IgD-negative memory B cell (primary cell): Measurements from ENCODE around the gene TPSG1. TPM values are rescaled to one million over a fixed set of nuclear protein-coding genes. Genes with fewer than 3 reads are reported as not detected.

Experiments
- H3K27ac Mint-ChIP-seq, 3 donors: one replicate each; pipeline ENCODE4 v1.8.0; 2020 to 2022; ENCODE audit warnings: mild to moderate bottlenecking in 3 of 3, mixed read lengths in 3 of 3, moderate library complexity in 1 of 3
- H3K27me3 Mint-ChIP-seq: one replicate; pipeline ENCODE4 v1.8.0; 2021; ENCODE audit warnings: mixed read lengths
- H3K36me3 Mint-ChIP-seq: one replicate; pipeline ENCODE4 v1.8.0; 2020; ENCODE audit warnings: mild to moderate bottlenecking, mixed read lengths
- H3K4me1 Mint-ChIP-seq, 3 donors: one replicate each; pipeline ENCODE4 v1.8.0; 2020 to 2022; ENCODE audit warnings: mixed read lengths in 3 of 3, mild to moderate bottlenecking in 1 of 3
- H3K4me3 Mint-ChIP-seq, 4 donors: one replicate each; pipeline ENCODE4 v1.8.0; 2020 to 2022; ENCODE audit warnings: mild to moderate bottlenecking in 4 of 4, mixed read lengths in 4 of 4, moderate library complexity in 3 of 4
- H3K9me3 Mint-ChIP-seq, 3 donors: one replicate each; pipeline ENCODE4 v1.8.0; 2020 to 2021; ENCODE audit warnings: mixed read lengths in 3 of 3, mild to moderate bottlenecking in 1 of 3
- polyA plus RNA-seq: library from polyadenylated mRNA; unstranded; fragments of 300-500 nt; fragmentation: Illumina TruSeq; gene quantifications from one replicate; pipeline ENCODE4 v1.2.3, GENCODE V29; 2021

Gene TPSG1
- polyA plus RNA-seq, 1 donor from 2014 or later: not detected

DNA sequence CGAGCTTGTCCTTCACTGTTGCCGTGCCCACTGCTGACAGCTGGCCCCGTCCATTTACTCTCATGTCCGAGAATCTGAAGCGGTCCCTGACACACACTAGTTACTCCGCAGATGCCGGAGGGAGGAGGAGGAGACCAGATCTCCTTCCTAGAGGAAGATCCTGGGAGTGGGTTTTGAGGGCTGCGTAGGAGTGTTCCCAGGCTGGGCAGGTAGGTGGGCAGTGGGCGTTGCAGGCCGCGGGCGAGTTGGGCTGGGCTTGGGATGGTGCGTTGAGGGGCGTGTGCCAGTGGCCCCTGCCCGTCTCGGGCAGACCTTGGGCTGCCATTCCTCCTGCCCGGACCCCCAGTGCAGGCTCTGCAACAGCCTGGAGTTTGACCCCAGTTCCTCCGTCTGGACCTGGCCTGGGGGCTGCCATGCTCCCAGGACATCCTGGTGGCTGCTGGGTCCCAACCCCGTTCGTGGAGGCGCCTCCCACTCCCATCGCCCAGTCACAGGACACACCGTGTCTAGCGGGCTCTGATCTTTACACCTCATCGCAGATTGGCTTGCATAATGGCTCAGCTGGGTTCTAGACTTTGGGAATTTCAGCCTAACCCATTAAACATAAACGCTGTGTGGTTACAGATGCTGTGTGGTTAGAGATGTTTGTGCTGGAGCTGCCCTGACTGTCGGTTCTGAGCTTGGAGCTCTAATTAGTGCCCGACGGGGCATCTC, 49.3 kb downstream of the TPSG1 start:
- peaks cover 2% of the 10 kb centered on the region for H3K27me3 Mint-ChIP-seq

DNA sequence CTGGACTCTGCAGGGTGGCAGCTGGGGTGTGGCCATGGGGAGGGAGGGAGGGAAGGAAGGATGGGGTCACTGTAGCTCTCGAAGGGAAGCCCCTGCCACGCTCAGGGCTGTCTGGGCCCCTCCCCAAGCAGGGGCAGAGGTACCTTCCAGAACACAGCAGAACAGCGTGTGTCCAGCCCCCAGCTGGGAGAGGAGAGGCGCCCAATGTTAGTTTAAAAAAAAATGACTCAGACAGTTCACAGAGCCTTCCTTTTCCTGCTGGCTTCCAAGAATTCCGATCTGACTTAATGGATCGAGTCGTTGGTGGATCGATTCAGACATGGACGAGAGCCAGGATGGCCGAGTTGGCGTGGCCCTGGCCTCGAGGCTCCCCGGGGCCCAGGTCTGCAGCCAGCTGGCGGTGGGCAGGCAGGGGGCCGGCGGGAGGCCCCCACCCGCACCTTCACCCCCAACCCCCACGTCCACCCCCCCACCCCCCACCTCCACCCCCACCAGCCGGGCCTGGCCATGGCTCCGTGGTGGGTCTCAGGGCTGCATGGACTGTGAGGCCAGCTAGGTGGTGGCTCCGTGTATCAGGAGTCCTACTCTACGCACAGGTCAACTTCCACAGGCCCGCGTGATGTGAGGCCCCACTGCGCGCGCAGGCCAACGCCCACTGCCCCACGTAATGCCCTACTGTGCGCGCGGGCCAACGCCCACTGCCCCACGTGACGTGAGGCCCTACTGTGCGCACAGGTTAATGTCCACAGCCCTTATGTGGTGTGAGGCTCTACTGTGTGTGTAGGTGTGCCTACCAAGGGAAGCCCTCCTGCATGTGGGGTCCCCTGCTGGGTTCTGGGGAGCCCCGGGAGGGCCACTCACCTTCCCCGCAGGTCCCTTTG, 50.4 kb downstream of the TPSG1 start:
- Mint-ChIP-seq H3K9me3 (no peaks in the 10 kb centered on the region), H3K4me3 (no peak overlapping the region), H3K4me1 (no peaks in the 10 kb centered on the region), H3K36me3 (no peaks in the 10 kb centered on the region), H3K27me3 (peaks cover 2% of the 10 kb centered on the region), H3K27ac (no peak overlapping the region)

More for the DNA sequence above, 49.3 kb downstream of the TPSG1 start:
- Mint-ChIP-seq H3K27ac (no peak overlapping the region), H3K4me3 (no peak overlapping the region), H3K4me1 (no peaks in the 10 kb centered on the region), H3K36me3 (no peaks in the 10 kb centered on the region), H3K9me3 (no peaks in the 10 kb centered on the region)

DNA sequence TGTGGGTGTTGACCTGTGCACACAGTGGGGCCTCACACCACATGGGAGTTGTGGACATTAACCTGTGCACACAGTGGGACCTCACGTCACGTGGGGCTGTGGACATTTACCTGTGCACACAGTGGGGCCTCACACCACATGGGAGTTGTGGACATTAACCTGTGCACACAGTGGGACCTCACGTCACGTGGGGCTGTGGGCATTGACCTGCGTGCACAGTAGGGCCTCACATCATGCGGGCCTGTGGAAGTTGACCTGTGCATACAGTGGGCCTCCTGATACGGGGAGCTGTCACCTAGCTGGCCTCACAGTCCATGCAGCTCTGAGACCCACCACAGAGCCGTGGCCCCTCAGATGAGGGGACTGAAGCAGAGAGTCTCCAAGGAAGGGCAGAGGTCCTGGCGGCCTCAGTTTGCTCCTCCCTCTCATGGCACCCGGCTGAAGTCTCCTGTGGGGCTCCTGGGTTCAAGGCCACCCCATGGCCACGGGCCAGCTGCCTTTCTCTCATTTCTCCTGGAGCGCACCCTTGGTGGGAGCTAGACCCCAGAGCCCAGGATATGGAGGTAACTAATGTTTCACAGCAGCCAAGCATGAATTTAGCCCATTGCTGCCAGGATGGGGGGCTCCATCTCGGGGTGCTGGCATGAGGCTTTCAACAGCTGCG, 51.1 kb downstream of the TPSG1 start:
- Mint-ChIP-seq H3K4me1 (no peaks in the 10 kb centered on the region), H3K27ac (no peak overlapping the region), H3K27me3 (peaks cover 2% of the 10 kb centered on the region), H3K9me3 (no peaks in the 10 kb centered on the region), H3K36me3 (no peaks in the 10 kb centered on the region), H3K4me3 (no peak overlapping the region)

DNA sequence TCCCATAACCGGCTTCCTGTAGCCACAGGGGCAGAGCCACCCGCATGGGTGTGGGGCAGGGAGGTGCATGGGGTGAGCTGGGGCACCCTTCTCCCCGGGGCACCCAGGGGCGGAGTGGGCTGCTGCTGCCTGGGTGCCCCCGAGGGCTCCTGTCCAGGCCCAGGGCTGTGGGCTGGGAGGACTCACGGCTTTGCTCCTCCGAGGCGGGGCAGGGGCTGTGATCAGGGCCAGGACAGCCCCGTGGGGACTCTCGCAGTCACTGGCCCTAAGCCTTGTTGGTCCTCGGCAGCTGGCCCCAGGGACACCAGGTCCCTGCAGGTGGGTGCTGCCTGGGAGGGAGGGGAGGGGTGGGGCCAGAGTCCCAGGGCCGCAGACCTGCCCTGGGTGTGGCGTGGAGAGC, 52.4 kb downstream of the TPSG1 start:
- Mint-ChIP-seq H3K27me3 (peaks cover 2% of the 10 kb centered on the region), H3K4me3 (no peak overlapping the region), H3K4me1 (no peaks in the 10 kb centered on the region), H3K27ac (no peak overlapping the region), H3K36me3 (no peaks in the 10 kb centered on the region), H3K9me3 (no peaks in the 10 kb centered on the region)

DNA sequence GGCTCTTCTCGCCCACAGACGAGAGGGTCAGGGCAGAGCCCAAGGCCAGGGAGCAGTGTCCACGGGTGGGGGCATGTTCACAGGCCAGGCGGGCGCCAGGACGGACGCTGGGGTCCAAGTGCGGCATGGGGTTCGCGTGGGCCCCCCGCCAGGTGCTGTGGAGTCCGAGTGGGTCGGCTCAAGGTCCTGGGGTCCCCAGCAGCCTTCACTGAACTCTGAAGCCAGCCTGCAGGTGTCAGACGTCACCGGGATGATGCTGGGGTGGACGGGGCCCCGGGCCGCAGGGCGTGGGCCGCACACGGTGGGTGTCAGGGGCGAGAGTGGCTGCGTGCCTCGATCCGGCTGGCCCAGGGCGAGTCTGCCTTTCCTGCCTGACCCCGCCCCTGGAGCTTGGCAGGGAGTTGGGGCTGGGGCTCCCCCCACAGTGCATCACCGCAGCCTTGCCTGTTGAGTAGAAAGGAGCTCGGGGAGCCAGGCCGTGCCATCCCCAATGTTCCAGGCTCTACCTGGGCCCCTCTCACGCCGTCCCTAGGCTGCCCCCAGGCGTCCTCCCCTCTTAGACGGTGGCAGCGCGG, 53.1 kb downstream of the TPSG1 start:
- Mint-ChIP-seq H3K27ac (no peak overlapping the region), H3K36me3 (no peaks in the 10 kb centered on the region), H3K9me3 (no peaks in the 10 kb centered on the region), H3K27me3 (peaks cover 2% of the 10 kb centered on the region), H3K4me1 (no peaks in the 10 kb centered on the region), H3K4me3 (no peak overlapping the region)

Other genes with a start within 250 kb of the TPSG1 start
- gene SOX8, start 243.5 kb downstream of the TPSG1 start, polyA plus RNA-seq: 0.48 TPM
- not detected for gene SSTR5, start 152.5 kb downstream of the TPSG1 start, polyA plus RNA-seq
- not detected for gene C1QTNF8, start 129.0 kb downstream of the TPSG1 start, polyA plus RNA-seq
- gene CACNA1H, start 72.2 kb downstream of the TPSG1 start, polyA plus RNA-seq: not detected
- not detected for gene TPSB2, start 4.9 kb upstream of the TPSG1 start, polyA plus RNA-seq
- gene TPSAB1, start 15.4 kb upstream of the TPSG1 start, polyA plus RNA-seq: not detected
- gene TPSD1, start 30.8 kb upstream of the TPSG1 start, polyA plus RNA-seq: not detected
- gene UBE2I, start 84.4 kb upstream of the TPSG1 start, polyA plus RNA-seq: 165 TPM
- gene BAIAP3, start 108.4 kb upstream of the TPSG1 start, polyA plus RNA-seq: 26.0 TPM
- gene TSR3, start 126.6 kb upstream of the TPSG1 start, polyA plus RNA-seq: 116 TPM
- 55.9 TPM for gene GNPTG, start 126.7 kb upstream of the TPSG1 start, polyA plus RNA-seq
- 9.2 TPM for gene UNKL, start 189.4 kb upstream of the TPSG1 start, polyA plus RNA-seq
- gene UQCC4, start 195.5 kb upstream of the TPSG1 start, polyA plus RNA-seq: 37.0 TPM
- gene PERCC1, start 205.8 kb upstream of the TPSG1 start, polyA plus RNA-seq: not detected
- gene CCDC154, start 219.3 kb upstream of the TPSG1 start, polyA plus RNA-seq: 1.5 TPM
- gene CLCN7, start 249.8 kb upstream of the TPSG1 start, polyA plus RNA-seq: 102 TPM